H1 (cell line): ENCODE results near the gene SCGN. TPM values are rescaled to one million over a fixed set of nuclear protein-coding genes. Genes with fewer than 3 reads are reported as not detected.

Experiments used
- ATF3 ChIP-seq: IDR thresholded peaks from 2 replicates; pipeline ENCODE4 v1.6.1; 2011; ENCODE audit warnings: low read depth, mild to moderate bottlenecking, low read length; ENCODE audit not compliant: insufficient read depth
- CHD1 ChIP-seq: IDR thresholded peaks from 2 replicates; pipeline ENCODE4 v1.6.1; 2012; ENCODE audit warnings: low read depth, low read length, improper control_type of control experiment
- EP300 ChIP-seq, 2 experiments: IDR thresholded peaks; 1 replicate in 1 of 2; 2 replicates in 1 of 2; pipeline ENCODE4 v1.6.1; 2011 to 2012; ENCODE audit warnings: low read depth in 2 of 2, low read length in 2 of 2, mild to moderate bottlenecking in 2 of 2, borderline replicate concordance in 1 of 2, inconsistent platforms in 1 of 2, moderate library complexity in 1 of 2
- KDM1A ChIP-seq: fragments of 200-600, 300-600 bp; sonication (generic); IDR thresholded peaks from 2 replicates; pipeline ENCODE4 v1.7.1; 2016; ENCODE audit warnings: mild to moderate bottlenecking, low read length, borderline replicate concordance
- MAX ChIP-seq: IDR thresholded peaks from 2 replicates; pipeline ENCODE4 v1.6.1; 2012; ENCODE audit warnings: inconsistent platforms
- RBBP5 ChIP-seq: IDR thresholded peaks from 2 replicates; pipeline ENCODE4 v1.7.1; 2012; ENCODE audit warnings: low read depth, mild to moderate bottlenecking, inconsistent platforms, low read length, moderate library complexity, borderline replicate concordance
- SIRT6 ChIP-seq: IDR thresholded peaks from one replicate; pipeline ENCODE4 v1.7.1; 2012; ENCODE audit warnings: low read length, inconsistent platforms
- polyA plus RNA-seq, 7 experiments: library from polyadenylated mRNA; depleted of rRNA in 3 of 7; stranded (reverse) in 5 of 7; unstranded in 2 of 7; fragments of >200 nt in 5 of 7; fragments of 200-250 nt in 2 of 7; gene quantifications; 1 replicate in 5 of 7; 2 replicates in 1 of 7; 4 replicates in 1 of 7; pipeline versions ENCODE4 v1.2.1 to v1.2.3, GENCODE V29; 2011 to 2013; ENCODE audit warnings: missing spikeins in 2 of 7, mixed read lengths in 2 of 7
- total RNA-seq: library from RNA; stranded (reverse); fragmentation: NEBNext Ultra II Directional; extraction: Animal tissue kit (Norgen Biotek cat#: 25700); gene quantifications from 2 replicates; pipeline ENCODE4 v1.2.1, GENCODE V29; 2021

SCGN gene
- total and polyA plus RNA-seq, 2 of the 8 experiments (the other 6 are each of a cell fraction or from before 2014, with no cell fraction given) = not detected

- TF ChIP-seq CHD1 = no peak
- TF ChIP-seq RBBP5 = no peak
- TF ChIP-seq KDM1A = no peak
- TF ChIP-seq SIRT6 = no peak
- TF ChIP-seq EP300 (IDR thresholded peaks at IDR 0.05; ENCODE audit: borderline replicate concordance in 1 of 2, low read depth in 2 of 2, low read length in 2 of 2) = no peak
- TF ChIP-seq ATF3 = no peak
- no peak for TF ChIP-seq MAX
Observed at GRCh38 chr6:25641377-25641776, 10.6 kb upstream of the SCGN start (continued).
